Measurements from ENCODE around the gene RNF144B.

DNA sequence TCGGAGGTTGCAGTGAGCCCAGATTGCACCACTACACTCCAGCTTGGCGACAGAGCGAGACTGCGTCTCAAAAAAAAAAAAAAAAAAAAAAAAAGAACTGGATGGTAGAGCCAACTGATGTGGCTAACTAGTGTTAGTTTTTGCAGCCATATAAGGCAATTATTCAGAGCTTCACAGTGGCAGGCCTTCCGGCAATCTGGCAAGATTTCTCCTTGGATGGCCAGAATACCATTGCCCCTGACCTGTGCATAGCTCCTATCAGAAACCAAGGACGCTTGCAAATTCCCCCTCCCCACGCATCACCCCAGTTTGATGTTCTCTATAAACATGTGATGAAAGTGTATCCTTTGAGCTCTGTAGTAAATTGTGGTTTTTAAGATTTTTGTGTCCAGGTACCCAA, 127.0 kb downstream of the RNF144B start:
- TF ChIP-seq, protein P1, sequence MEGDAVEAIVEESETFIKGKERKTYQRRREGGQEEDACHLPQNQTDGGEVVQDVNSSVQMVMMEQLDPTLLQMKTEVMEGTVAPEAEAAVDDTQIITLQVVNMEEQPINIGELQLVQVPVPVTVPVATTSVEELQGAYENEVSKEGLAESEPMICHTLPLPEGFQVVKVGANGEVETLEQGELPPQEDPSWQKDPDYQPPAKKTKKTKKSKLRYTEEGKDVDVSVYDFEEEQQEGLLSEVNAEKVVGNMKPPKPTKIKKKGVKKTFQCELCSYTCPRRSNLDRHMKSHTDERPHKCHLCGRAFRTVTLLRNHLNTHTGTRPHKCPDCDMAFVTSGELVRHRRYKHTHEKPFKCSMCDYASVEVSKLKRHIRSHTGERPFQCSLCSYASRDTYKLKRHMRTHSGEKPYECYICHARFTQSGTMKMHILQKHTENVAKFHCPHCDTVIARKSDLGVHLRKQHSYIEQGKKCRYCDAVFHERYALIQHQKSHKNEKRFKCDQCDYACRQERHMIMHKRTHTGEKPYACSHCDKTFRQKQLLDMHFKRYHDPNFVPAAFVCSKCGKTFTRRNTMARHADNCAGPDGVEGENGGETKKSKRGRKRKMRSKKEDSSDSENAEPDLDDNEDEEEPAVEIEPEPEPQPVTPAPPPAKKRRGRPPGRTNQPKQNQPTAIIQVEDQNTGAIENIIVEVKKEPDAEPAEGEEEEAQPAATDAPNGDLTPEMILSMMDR (IDR thresholded peaks at IDR 0.05) = no peak
- no peak for TF ChIP-seq POLR2A (IDR thresholded peaks at IDR 0.05)
